ENCODE measurements around the gene APOL6. TPM values are rescaled to one million over a fixed set of nuclear protein-coding genes. Genes with fewer than 3 reads are reported as not detected.
A peak's percentile ranks its signal among the peaks of the same experiment; 100 is the strongest.

APOL6 gene
- total RNA-seq, 1 experiment from 2014 or later = 7.2 TPM

DNA sequence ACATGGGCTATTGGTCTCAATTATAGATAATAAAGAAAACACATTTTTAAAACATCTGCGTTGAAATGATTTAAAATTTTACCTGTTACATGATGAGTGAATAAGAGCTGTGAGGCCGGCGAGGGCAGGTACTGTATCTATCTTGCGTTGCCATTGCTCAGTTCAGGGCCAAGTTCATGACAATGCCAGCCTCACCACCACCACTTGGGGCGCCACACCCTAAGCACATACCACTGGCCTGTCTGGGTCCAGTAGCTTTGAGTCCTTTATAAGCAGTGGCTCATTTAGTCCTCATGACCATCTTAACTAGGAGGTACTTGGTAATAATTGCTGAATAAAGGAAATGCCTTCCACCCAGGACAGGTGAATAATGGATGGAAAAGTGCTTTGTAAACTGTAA is 16.6 kb upstream of the APOL6 start:
- peaks cover 38% of the 10 kb centered on the region for H3K4me1 Mint-ChIP-seq (ENCODE audit: insufficient read depth, unreplicated experiment)
- H3K27me3 Mint-ChIP-seq (ENCODE audit: insufficient read depth, unreplicated experiment) = no peaks in the 10 kb centered on the region
- no peaks in the 10 kb centered on the region for H3K36me3 Mint-ChIP-seq (ENCODE audit: insufficient read depth, unreplicated experiment)
- no peak overlapping the region for H3K27ac Mint-ChIP-seq (ENCODE audit: low read depth, unreplicated experiment)
- H3K9me3 Mint-ChIP-seq (ENCODE audit: unreplicated experiment) = no peaks in the 10 kb centered on the region
- TF ChIP-seq, protein P1, sequence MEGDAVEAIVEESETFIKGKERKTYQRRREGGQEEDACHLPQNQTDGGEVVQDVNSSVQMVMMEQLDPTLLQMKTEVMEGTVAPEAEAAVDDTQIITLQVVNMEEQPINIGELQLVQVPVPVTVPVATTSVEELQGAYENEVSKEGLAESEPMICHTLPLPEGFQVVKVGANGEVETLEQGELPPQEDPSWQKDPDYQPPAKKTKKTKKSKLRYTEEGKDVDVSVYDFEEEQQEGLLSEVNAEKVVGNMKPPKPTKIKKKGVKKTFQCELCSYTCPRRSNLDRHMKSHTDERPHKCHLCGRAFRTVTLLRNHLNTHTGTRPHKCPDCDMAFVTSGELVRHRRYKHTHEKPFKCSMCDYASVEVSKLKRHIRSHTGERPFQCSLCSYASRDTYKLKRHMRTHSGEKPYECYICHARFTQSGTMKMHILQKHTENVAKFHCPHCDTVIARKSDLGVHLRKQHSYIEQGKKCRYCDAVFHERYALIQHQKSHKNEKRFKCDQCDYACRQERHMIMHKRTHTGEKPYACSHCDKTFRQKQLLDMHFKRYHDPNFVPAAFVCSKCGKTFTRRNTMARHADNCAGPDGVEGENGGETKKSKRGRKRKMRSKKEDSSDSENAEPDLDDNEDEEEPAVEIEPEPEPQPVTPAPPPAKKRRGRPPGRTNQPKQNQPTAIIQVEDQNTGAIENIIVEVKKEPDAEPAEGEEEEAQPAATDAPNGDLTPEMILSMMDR (IDR thresholded peaks at IDR 0.05; ENCODE audit: unreplicated experiment) = peak; percentile 62
- ChIA-PET CTCF (interaction anchor here (0.6 to 2.7 kb wide), 11 partner anchors 17 to 493 kb away, joined by 3 to 9 read pairs (median 3); partner anchors contain the start of gene APOL6), POLR2A (no interaction called here)
- peak; percentile 72 for DNase-seq (ENCODE audit: unreplicated experiment)
- H3K4me3 Mint-ChIP-seq (ENCODE audit: unreplicated experiment) = no peak overlapping the region
- intact Hi-C loops (cut with micrococcal nuclease) = loop anchor here (5.0 kb wide), 1 partner anchor 131 kb away; no protein-coding TSS in a partner anchor
- no TSS peak for BruUV-seq (replicated peaks)

DNA sequence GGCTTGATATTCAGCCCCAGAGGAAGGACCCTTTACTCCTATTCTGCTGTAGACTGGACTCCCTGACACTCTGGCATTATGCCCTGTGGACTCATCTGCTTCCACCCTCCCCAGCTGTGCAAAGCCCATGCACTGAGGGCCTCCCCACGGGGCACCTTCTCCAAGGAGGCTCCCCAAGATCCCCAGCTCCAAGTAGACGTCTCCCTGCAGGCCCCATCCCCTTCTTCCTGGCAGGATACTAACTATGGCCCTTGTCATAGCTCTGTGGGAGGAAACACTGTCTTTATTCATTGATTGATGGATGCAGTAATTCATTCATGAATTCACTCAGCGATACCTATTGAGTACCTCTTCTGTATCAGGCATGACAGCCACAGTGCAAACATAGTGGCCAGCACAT is 15.3 kb upstream of the APOL6 start:
- Mint-ChIP-seq H3K36me3 (ENCODE audit: insufficient read depth, unreplicated experiment) (no peaks in the 10 kb centered on the region), H3K9me3 (ENCODE audit: unreplicated experiment) (no peaks in the 10 kb centered on the region), H3K4me3 (ENCODE audit: unreplicated experiment) (no peak overlapping the region), H3K27me3 (ENCODE audit: insufficient read depth, unreplicated experiment) (no peaks in the 10 kb centered on the region), H3K27ac (ENCODE audit: low read depth, unreplicated experiment) (peak overlapping the region; percentile 4), H3K4me1 (ENCODE audit: insufficient read depth, unreplicated experiment) (peaks cover 35% of the 10 kb centered on the region)
- DNase-seq (ENCODE audit: unreplicated experiment) = no peak
- intact Hi-C loops (cut with micrococcal nuclease) = loop anchor here (5.0 kb wide), 1 partner anchor 129 kb away; no protein-coding TSS in a partner anchor
- ChIA-PET CTCF (interaction anchor here (0.6 to 2.5 kb wide), 4 partner anchors 13 to 298 kb away, joined by 3 to 8 read pairs (median 4); partner anchors contain the start of gene APOL6), POLR2A (no interaction called here)
- BruUV-seq (replicated peaks) = no TSS peak
- TF ChIP-seq, protein P1 (IDR thresholded peaks at IDR 0.05; ENCODE audit: unreplicated experiment) = no peak

DNA sequence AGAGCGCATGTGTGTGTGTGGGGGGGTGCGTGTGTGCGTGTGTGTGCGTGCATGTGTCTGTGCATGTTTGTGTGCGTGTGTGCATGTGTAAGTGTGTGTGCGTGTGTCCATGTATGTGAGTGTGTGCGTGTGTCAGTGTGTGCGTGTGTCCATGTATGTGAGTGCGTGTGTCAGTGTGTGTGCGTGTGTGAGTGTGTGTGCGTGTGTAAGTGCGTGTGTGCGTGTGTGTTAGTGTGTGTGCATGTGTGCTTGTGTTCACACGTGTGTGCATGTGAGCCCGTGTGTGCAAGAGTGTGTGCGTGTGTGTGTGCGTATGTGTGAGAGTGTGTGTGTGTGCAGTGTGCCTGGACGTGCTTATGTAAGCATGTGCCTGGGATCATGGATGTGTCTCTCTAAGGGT is 14.7 kb upstream of the APOL6 start:
- Mint-ChIP-seq H3K4me3 (ENCODE audit: unreplicated experiment) (no peak overlapping the region), H3K36me3 (ENCODE audit: insufficient read depth, unreplicated experiment) (no peaks in the 10 kb centered on the region), H3K27ac (ENCODE audit: low read depth, unreplicated experiment) (no peak overlapping the region), H3K9me3 (ENCODE audit: unreplicated experiment) (no peaks in the 10 kb centered on the region), H3K27me3 (ENCODE audit: insufficient read depth, unreplicated experiment) (no peaks in the 10 kb centered on the region), H3K4me1 (ENCODE audit: insufficient read depth, unreplicated experiment) (peaks cover 36% of the 10 kb centered on the region)
- BruUV-seq (replicated peaks) = no TSS peak
- CTCF ChIA-PET = interaction anchor here (2.5 kb wide), 1 partner anchor 15 kb away, joined by 8 read pairs; the partner anchor contains the start of gene APOL6
- DNase-seq (ENCODE audit: unreplicated experiment) = no peak
- intact Hi-C loops (cut with micrococcal nuclease) = loop anchor here (5.0 kb wide), 1 partner anchor 129 kb away; no protein-coding TSS in a partner anchor
- POLR2A ChIA-PET = no interaction called here
- TF ChIP-seq, protein P1 (IDR thresholded peaks at IDR 0.05; ENCODE audit: unreplicated experiment) = no peak

DNA sequence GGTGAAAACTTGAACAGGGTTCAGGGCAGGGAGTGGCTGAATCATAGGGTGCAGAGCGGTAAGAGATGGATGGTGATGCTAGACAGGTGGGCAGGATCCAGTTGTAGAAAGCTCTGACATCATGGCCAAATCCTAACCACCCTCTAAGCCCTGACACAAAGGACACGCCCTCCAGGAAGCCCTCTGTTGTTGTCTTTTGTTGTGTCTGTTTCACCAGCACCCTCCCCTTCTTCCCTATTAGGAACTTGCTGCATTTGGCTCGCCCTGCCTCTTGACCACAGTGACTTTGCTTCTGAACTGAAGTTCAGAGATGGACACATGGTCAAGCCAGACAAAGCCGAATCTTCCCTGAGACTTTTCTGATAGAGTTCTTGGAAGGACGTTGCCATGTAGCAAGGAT is 14.2 kb upstream of the APOL6 start:
- Mint-ChIP-seq H3K4me3 (ENCODE audit: unreplicated experiment) (no peak overlapping the region), H3K36me3 (ENCODE audit: insufficient read depth, unreplicated experiment) (no peaks in the 10 kb centered on the region), H3K27me3 (ENCODE audit: insufficient read depth, unreplicated experiment) (no peaks in the 10 kb centered on the region), H3K9me3 (ENCODE audit: unreplicated experiment) (no peaks in the 10 kb centered on the region), H3K4me1 (ENCODE audit: insufficient read depth, unreplicated experiment) (peaks cover 36% of the 10 kb centered on the region), H3K27ac (ENCODE audit: low read depth, unreplicated experiment) (no peak overlapping the region)
- TF ChIP-seq, protein P1 (IDR thresholded peaks at IDR 0.05; ENCODE audit: unreplicated experiment) = no peak
- CTCF ChIA-PET = interaction anchor here (2.5 kb wide), 1 partner anchor 15 kb away, joined by 8 read pairs; the partner anchor contains the start of gene APOL6
- BruUV-seq (replicated peaks) = no TSS peak
- intact Hi-C loops (cut with micrococcal nuclease) = loop anchor here (5.0 kb wide), 1 partner anchor 128 kb away; no protein-coding TSS in a partner anchor
- POLR2A ChIA-PET = interaction anchor here (0.6 kb wide), 2 partner anchors 14 to 44 kb away, joined by 3 to 5 read pairs; partner anchors contain the start of gene APOL6
- no peak for DNase-seq (ENCODE audit: unreplicated experiment)

Measured in MCF 10A (cell line).